GM23338 (cell line): ENCODE data around the gene NFILZ. TPM values are rescaled to one million over a fixed set of nuclear protein-coding genes. Genes with fewer than 3 reads are reported as not detected.

Source experiments
- ATAC-seq: fragments of 200-7000 bp; cut with Tn5 transposase; 3 replicates; pipeline ENCODE4 v1.9.1; 2020
- DNase-seq: peaks from one replicate; pipeline ENCODE4 v3.0.0-alpha.2; 2015; ENCODE audit warnings: low spot score
- H2AFZ ChIP-seq: fragments of 200-600 bp; sonication (generic); 2 replicates; pipeline ENCODE4 v1.8.0; 2016; ENCODE audit warnings: antibody characterized with exemption, mild to moderate bottlenecking, moderate library complexity
- H3F3A ChIP-seq: fragments of 200-600 bp; sonication (generic); replicated peaks from 2 replicates; pipeline ENCODE4 v1.8.0; 2017; ENCODE audit warnings: antibody characterized with exemption, mixed run types, low read depth
- H3K27ac ChIP-seq: fragments of 200-600 bp; sonication (generic); 2 replicates; pipeline ENCODE4 v1.6.1; 2016; ENCODE audit warnings: low read depth
- H3K27me3 ChIP-seq: fragments of 200-600 bp; sonication (generic); 2 replicates; pipeline ENCODE4 v1.8.0; 2016; ENCODE audit warnings: mild to moderate bottlenecking, mixed run types, moderate library complexity; ENCODE audit not compliant: insufficient read depth
- H3K36me3 ChIP-seq: fragments of 200-600 bp; sonication (generic); 2 replicates; pipeline ENCODE4 v1.8.0; 2016; ENCODE audit warnings: mild to moderate bottlenecking; ENCODE audit not compliant: insufficient read depth
- H3K4me1 ChIP-seq: fragments of 200-600 bp; sonication (generic); 2 replicates; pipeline ENCODE4 v1.8.0; 2016; ENCODE audit warnings: mild to moderate bottlenecking, moderate library complexity; ENCODE audit not compliant: insufficient read depth
- H3K4me2 ChIP-seq: fragments of 200-600 bp; sonication (generic); 2 replicates; pipeline ENCODE4 v1.7.1; 2017; ENCODE audit warnings: mixed run types
- H3K4me3 ChIP-seq: fragments of 200-600 bp; sonication (generic); 2 replicates; pipeline ENCODE4 v1.6.1; 2016; ENCODE audit warnings: mixed run types
- H3K79me2 ChIP-seq: fragments of 200-600 bp; sonication (generic); replicated peaks from 2 replicates; pipeline ENCODE4 v1.8.0; 2017; ENCODE audit warnings: mild to moderate bottlenecking; ENCODE audit not compliant: insufficient read depth
- H3K9me2 ChIP-seq: fragments of 200-600 bp; sonication (generic); 2 replicates; pipeline ENCODE4 v1.8.0; 2017; ENCODE audit not compliant: insufficient read depth
- H4K20me1 ChIP-seq: fragments of 200-600 bp; sonication (generic); replicated peaks from 2 replicates; pipeline ENCODE4 v1.8.0; 2017; ENCODE audit warnings: mild to moderate bottlenecking; ENCODE audit not compliant: insufficient read depth
- H3K27ac Mint-ChIP-seq: 2 replicates; pipeline ENCODE4 v1.8.0; 2020; ENCODE audit warnings: inconsistent platforms, mild to moderate bottlenecking, moderate library complexity, mixed read lengths
- H3K27me3 Mint-ChIP-seq: 3 replicates; pipeline ENCODE4 v1.8.0; 2022; ENCODE audit warnings: low read depth, mild to moderate bottlenecking, moderate library complexity, mixed read lengths, inconsistent platforms; ENCODE audit not compliant: insufficient read depth, poor library complexity
- H3K36me3 Mint-ChIP-seq: 3 replicates; pipeline ENCODE4 v1.8.0; 2021; ENCODE audit warnings: low read depth, mild to moderate bottlenecking, inconsistent platforms, moderate library complexity, mixed read lengths
- H3K4me1 Mint-ChIP-seq: 3 replicates; pipeline ENCODE4 v1.8.0; 2020; ENCODE audit warnings: mild to moderate bottlenecking, inconsistent platforms, mixed read lengths
- H3K4me3 Mint-ChIP-seq: 3 replicates; pipeline ENCODE4 v1.8.0; 2021; ENCODE audit warnings: moderate library complexity, mild to moderate bottlenecking, inconsistent platforms, mixed read lengths
- H3K9me3 Mint-ChIP-seq: 3 replicates; pipeline ENCODE4 v1.8.0; 2020; ENCODE audit warnings: moderate library complexity, mild to moderate bottlenecking, inconsistent platforms, mixed read lengths
- CREB1 ChIP-seq: fragments of 250-450 bp; sonication (Bioruptor Pico); IDR thresholded peaks from 2 replicates; pipeline ENCODE4 v1.5.0; 2020; ENCODE audit warnings: low read depth, mild to moderate bottlenecking, moderate library complexity
- NANOG ChIP-seq: IDR thresholded peaks from 2 replicates; pipeline ENCODE4 v1.6.1; 2016; ENCODE audit warnings: antibody characterized with exemption, borderline replicate concordance
- POLR2AphosphoS5 ChIP-seq: IDR thresholded peaks from 2 replicates; pipeline ENCODE4 v1.6.1; 2016; ENCODE audit warnings: antibody characterized with exemption, low read depth
- STAT1 ChIP-seq: IDR thresholded peaks from one replicate; pipeline ENCODE4 v1.6.1; 2016; ENCODE audit warnings: antibody characterized with exemption; ENCODE audit not compliant: unreplicated experiment
- ZNF331 ChIP-seq: fragments of 250-450 bp; sonication (Bioruptor Pico); IDR thresholded peaks from 2 replicates; pipeline ENCODE4 v1.5.0; 2020; ENCODE audit warnings: low read depth, mild to moderate bottlenecking, moderate library complexity
- polyA plus RNA-seq: library from polyadenylated mRNA; unstranded; fragments of >200 nt; fragmentation: Nextera tagmentation; extraction: Ambion mirVana; gene quantifications from 2 replicates; pipeline ENCODE4 v1.2.1, GENCODE V29; 2016
- total RNA-seq: library from RNA; depleted of rRNA; stranded (reverse); fragments of >200 nt; shearing (Covaris generic); gene quantifications from 2 replicates; pipeline ENCODE4 v1.2.3, GENCODE V29; 2014
- TF ChIP-seq, protein P1 (sequence below), 2 experiments: fragments of 200-600 bp in 1 of 2; sonication (generic) in 1 of 2; conservative IDR thresholded peaks; 2 replicates each; pipeline versions ENCODE4 v1.5.1 to v1.6.1; 2016 to 2017; ENCODE audit warnings: antibody characterized with exemption in 2 of 2, low read depth in 2 of 2, mild to moderate bottlenecking in 2 of 2, moderate library complexity in 1 of 2
- TF ChIP-seq, protein P2 (sequence below): IDR thresholded peaks from one replicate; pipeline ENCODE4 v1.6.1; 2018; ENCODE audit warnings: antibody characterized with exemption; ENCODE audit not compliant: unreplicated experiment

NFILZ gene
- total and polyA plus RNA-seq, 2 experiments from 2014 or later = not detected

DNA sequence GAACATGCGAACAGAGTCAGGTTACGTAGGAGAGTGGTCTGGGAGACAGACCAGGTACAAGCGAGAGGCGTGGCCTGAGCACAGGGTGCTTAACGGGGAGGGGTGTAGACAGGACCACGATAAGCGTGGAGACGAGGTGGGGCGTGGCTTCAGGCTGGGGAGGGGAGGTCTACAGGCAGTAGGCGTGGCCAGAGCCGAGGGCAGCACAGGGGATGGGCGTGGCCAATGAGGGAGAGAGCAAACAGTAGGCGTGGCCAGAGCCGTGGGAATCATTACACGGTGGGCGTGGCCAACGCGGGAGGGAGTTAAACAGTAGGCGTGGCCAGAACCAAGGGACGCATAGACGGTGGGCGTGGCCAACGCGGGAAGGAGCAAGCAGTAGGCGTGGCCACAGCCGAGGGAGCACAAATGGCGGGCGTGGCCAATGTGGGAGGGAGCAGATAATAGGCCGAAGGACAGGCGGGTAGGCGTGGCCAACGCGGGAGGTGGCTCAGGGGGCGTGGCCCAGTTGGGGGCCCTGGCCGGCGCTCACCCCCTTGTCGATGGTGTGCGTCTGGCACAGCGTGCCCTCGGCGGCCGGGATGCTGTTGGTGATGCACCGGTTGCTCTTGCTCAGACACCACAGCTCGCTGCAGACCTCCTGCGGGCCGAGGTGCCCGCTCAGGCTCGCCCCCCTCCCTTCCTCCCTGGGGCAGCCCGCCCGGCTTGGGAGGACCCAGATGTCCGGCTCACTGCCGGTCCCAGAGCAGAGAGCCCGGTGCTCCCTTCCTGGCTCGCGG, 38.0 kb upstream of the NFILZ start:
- ATAC-seq (peak; percentile 95), DNase-seq (peak; percentile 100)
- TF ChIP-seq, protein P1, sequence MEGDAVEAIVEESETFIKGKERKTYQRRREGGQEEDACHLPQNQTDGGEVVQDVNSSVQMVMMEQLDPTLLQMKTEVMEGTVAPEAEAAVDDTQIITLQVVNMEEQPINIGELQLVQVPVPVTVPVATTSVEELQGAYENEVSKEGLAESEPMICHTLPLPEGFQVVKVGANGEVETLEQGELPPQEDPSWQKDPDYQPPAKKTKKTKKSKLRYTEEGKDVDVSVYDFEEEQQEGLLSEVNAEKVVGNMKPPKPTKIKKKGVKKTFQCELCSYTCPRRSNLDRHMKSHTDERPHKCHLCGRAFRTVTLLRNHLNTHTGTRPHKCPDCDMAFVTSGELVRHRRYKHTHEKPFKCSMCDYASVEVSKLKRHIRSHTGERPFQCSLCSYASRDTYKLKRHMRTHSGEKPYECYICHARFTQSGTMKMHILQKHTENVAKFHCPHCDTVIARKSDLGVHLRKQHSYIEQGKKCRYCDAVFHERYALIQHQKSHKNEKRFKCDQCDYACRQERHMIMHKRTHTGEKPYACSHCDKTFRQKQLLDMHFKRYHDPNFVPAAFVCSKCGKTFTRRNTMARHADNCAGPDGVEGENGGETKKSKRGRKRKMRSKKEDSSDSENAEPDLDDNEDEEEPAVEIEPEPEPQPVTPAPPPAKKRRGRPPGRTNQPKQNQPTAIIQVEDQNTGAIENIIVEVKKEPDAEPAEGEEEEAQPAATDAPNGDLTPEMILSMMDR (conservative IDR thresholded peaks at IDR 0.05; ENCODE audit: low read depth in 2 of 2) = no peak
- TF ChIP-seq ZNF331 (CRISPR knock-in tag) (no peak), CREB1 (CRISPR knock-in tag) (peak; percentile 39; the same call in 1 of the 2 replicates), POLR2AphosphoS5 (peak; percentile 93), NANOG (0 out of 2 replicates have a peak, but pooled peaks have one; percentile 19), STAT1 (peak; percentile 35)
- Mint-ChIP-seq H3K4me3 (peak overlapping the region; percentile 77), H3K36me3 (peaks cover 44% of the 10 kb centered on the region), H3K27ac (peak overlapping the region; percentile 85; the same call in 1 of the 2 replicates), H3K27me3 (peaks cover 33% of the 10 kb centered on the region), H3K4me1 (peaks cover 11% of the 10 kb centered on the region), H3K9me3 (peaks cover 16% of the 10 kb centered on the region)
- 0 out of 2 replicates have a peak overlapping the region, but pooled peaks have one; percentile 41 for H3K27ac ChIP-seq
- H3K4me3 ChIP-seq = peak overlapping the region; percentile 55
- peaks cover 16% of the 10 kb centered on the region for H3K4me1 ChIP-seq
- no peak overlapping the region for H2AFZ ChIP-seq
- no peaks in the 10 kb centered on the region for H3K79me2 ChIP-seq
- H3F3A ChIP-seq = peaks cover 10% of the 10 kb centered on the region; the same call in 1 of the 2 replicates
- peaks cover 19% of the 10 kb centered on the region for H3K27me3 ChIP-seq
- H4K20me1 ChIP-seq = 0 out of 2 replicates have a peak, but pooled peaks cover 3% of the 10 kb centered on the region
- H3K9me2 ChIP-seq = no peaks in the 10 kb centered on the region
- no peaks in the 10 kb centered on the region; the same call in 1 of the 2 replicates for H3K36me3 ChIP-seq
- H3K4me2 ChIP-seq = peak overlapping the region; percentile 78

DNA sequence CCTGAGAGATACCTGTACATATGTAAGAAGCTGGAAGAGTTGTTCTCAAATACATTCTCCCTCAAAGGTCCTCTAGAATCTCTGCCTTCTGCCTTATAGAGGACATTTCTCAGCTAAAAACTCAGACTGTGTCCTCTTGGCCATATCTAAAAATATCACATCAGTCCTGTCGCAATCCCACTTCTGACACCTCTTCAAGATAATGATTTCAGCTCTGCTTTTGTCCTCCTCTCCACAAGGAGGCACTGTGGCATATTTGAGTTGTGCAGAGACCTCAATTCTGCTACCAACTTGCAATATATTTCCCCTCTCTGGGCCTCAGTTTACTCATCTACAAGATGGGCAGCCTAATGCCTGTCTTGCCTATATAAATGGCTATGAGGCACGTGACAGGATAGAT, 36.5 kb upstream of the NFILZ start:
- H3K9me2 ChIP-seq = no peaks in the 10 kb centered on the region
- Mint-ChIP-seq H3K27me3 (peaks cover 31% of the 10 kb centered on the region), H3K9me3 (peaks cover 16% of the 10 kb centered on the region), H3K27ac (no peak overlapping the region), H3K36me3 (peaks cover 55% of the 10 kb centered on the region), H3K4me1 (peaks cover 11% of the 10 kb centered on the region), H3K4me3 (peak overlapping the region; percentile 39; the same call in 1 of the 3 replicates)
- DNase-seq (no peak), ATAC-seq (no peak)
- peaks cover 16% of the 10 kb centered on the region for H3K4me1 ChIP-seq
- TF ChIP-seq, protein P2, sequence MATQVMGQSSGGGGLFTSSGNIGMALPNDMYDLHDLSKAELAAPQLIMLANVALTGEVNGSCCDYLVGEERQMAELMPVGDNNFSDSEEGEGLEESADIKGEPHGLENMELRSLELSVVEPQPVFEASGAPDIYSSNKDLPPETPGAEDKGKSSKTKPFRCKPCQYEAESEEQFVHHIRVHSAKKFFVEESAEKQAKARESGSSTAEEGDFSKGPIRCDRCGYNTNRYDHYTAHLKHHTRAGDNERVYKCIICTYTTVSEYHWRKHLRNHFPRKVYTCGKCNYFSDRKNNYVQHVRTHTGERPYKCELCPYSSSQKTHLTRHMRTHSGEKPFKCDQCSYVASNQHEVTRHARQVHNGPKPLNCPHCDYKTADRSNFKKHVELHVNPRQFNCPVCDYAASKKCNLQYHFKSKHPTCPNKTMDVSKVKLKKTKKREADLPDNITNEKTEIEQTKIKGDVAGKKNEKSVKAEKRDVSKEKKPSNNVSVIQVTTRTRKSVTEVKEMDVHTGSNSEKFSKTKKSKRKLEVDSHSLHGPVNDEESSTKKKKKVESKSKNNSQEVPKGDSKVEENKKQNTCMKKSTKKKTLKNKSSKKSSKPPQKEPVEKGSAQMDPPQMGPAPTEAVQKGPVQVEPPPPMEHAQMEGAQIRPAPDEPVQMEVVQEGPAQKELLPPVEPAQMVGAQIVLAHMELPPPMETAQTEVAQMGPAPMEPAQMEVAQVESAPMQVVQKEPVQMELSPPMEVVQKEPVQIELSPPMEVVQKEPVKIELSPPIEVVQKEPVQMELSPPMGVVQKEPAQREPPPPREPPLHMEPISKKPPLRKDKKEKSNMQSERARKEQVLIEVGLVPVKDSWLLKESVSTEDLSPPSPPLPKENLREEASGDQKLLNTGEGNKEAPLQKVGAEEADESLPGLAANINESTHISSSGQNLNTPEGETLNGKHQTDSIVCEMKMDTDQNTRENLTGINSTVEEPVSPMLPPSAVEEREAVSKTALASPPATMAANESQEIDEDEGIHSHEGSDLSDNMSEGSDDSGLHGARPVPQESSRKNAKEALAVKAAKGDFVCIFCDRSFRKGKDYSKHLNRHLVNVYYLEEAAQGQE = no peak
- TF ChIP-seq, protein P1 (conservative IDR thresholded peaks at IDR 0.05; ENCODE audit: low read depth in 2 of 2) = peak; percentile 59 to 65
- H3K4me2 ChIP-seq = no peak overlapping the region
- H3K79me2 ChIP-seq = no peaks in the 10 kb centered on the region
- no peaks in the 10 kb centered on the region for H4K20me1 ChIP-seq
- no peak overlapping the region for H3K27ac ChIP-seq
- no peaks in the 10 kb centered on the region; the same call in 1 of the 2 replicates for H3K36me3 ChIP-seq
- H3K27me3 ChIP-seq = peaks cover 19% of the 10 kb centered on the region
- no peak overlapping the region for H3K4me3 ChIP-seq
- no peak overlapping the region for H2AFZ ChIP-seq
- peaks cover 12% of the 10 kb centered on the region; the same call in 1 of the 2 replicates for H3F3A ChIP-seq
